Activated B cell treated with CpG ODN at 0.5 μM for 24 hours (primary cell): ENCODE data around the gene GGCX. TPM values are rescaled to one million over a fixed set of nuclear protein-coding genes. Genes with fewer than 3 reads are reported as not detected.

ENCODE experiments used
- ATAC-seq: fragments of 200-7000 bp; cut with Tn5 transposase; one replicate; pipeline ENCODE4 v1.10.0; 2021; ENCODE audit warnings: low read depth, mild to moderate bottlenecking, moderate library complexity
- CTCF ChIA-PET: fragments of 350-600 bp; sonication (Branson Sonifier 250); formaldehyde crosslinking; loops from one replicate; lab custom pipeline; 2021; ENCODE audit warnings: antibody characterized with exemption; lab: Charles Lee
- POLR2A ChIA-PET: fragments of 350-600 bp; sonication (Branson Sonifier 250); formaldehyde crosslinking; loops from one replicate; lab custom pipeline; 2021; ENCODE audit warnings: antibody characterized with exemption; lab: Charles Lee
- DNase-seq: peaks from one replicate; pipeline ENCODE4 v3.0.0; 2022
- H3K27ac Mint-ChIP-seq: one replicate; pipeline ENCODE4 v1.8.0; 2020; ENCODE audit warnings: mixed read lengths
- H3K27me3 Mint-ChIP-seq: one replicate; pipeline ENCODE4 v1.8.0; 2021; ENCODE audit warnings: mixed read lengths
- H3K36me3 Mint-ChIP-seq: one replicate; pipeline ENCODE4 v1.8.0; 2021; ENCODE audit warnings: low read depth, mixed read lengths
- H3K4me1 Mint-ChIP-seq: one replicate; pipeline ENCODE4 v1.8.0; 2021; ENCODE audit warnings: mixed read lengths
- H3K4me3 Mint-ChIP-seq: one replicate; pipeline ENCODE4 v1.8.0; 2020; ENCODE audit warnings: mild to moderate bottlenecking, mixed read lengths
- H3K9me3 Mint-ChIP-seq: one replicate; pipeline ENCODE4 v1.8.0; 2020; ENCODE audit warnings: mixed read lengths
- intact Hi-C: fragments of 100-400 bp; cut with micrococcal nuclease; formaldehyde crosslinking; loops from one replicate; pipeline ENCODE4 v1.15.1; 2024
- total RNA-seq: library from RNA; stranded (reverse); gene quantifications from 2 replicates; pipeline ENCODE4 v1.2.3, GENCODE V29; 2022
- TF ChIP-seq, protein P1 (sequence below): fragments of 200-600 bp; IDR thresholded peaks from one replicate; pipeline ENCODE4 v1.8.0; 2022; ENCODE audit warnings: antibody characterized with exemption, mild to moderate bottlenecking

Gene GGCX
- total RNA-seq, 1 donor from 2014 or later: 30.7 TPM

DNA sequence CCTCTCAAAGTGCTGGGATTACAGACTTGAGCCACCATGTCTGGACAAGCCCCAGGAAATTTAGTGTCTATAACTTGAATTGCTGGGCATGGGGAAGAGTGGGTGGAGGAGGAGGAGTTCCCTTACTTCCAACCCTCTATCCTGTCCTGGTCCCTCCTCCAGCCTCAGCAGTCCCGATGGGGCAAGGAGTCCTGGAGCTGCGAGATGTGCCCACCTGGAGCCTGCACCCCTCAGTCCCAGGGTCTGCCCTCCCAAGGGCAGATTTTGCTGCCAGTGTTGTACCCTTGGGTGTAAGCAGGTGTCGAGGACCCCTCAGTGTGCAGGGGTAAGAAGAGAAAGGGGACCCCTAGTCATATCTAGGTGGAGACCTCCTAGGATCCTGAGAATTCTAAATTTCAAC, 18.9 kb upstream of the GGCX start:
- H3K9me3 Mint-ChIP-seq: no peaks in the 10 kb centered on the region
- no peak overlapping the region for H3K4me3 Mint-ChIP-seq
- TF ChIP-seq, protein P1, sequence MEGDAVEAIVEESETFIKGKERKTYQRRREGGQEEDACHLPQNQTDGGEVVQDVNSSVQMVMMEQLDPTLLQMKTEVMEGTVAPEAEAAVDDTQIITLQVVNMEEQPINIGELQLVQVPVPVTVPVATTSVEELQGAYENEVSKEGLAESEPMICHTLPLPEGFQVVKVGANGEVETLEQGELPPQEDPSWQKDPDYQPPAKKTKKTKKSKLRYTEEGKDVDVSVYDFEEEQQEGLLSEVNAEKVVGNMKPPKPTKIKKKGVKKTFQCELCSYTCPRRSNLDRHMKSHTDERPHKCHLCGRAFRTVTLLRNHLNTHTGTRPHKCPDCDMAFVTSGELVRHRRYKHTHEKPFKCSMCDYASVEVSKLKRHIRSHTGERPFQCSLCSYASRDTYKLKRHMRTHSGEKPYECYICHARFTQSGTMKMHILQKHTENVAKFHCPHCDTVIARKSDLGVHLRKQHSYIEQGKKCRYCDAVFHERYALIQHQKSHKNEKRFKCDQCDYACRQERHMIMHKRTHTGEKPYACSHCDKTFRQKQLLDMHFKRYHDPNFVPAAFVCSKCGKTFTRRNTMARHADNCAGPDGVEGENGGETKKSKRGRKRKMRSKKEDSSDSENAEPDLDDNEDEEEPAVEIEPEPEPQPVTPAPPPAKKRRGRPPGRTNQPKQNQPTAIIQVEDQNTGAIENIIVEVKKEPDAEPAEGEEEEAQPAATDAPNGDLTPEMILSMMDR: no peak
- CTCF ChIA-PET: no interaction called here
- ATAC-seq: no peak
- H3K27ac Mint-ChIP-seq: peak overlapping the region; percentile 41
- no peaks in the 10 kb centered on the region for H3K27me3 Mint-ChIP-seq
- intact Hi-C loops: no loop called here
- POLR2A ChIA-PET: interaction anchor here (0.6 to 4.9 kb wide), 5 partner anchors 8 to 253 kb away, joined by 3 to 45 read pairs (median 6); partner anchors contain the start of genes MAT2A, RNF181 and TGOLN2
- peaks cover 27% of the 10 kb centered on the region for H3K36me3 Mint-ChIP-seq
- peaks cover 52% of the 10 kb centered on the region for H3K4me1 Mint-ChIP-seq
- DNase-seq: no peak

DNA sequence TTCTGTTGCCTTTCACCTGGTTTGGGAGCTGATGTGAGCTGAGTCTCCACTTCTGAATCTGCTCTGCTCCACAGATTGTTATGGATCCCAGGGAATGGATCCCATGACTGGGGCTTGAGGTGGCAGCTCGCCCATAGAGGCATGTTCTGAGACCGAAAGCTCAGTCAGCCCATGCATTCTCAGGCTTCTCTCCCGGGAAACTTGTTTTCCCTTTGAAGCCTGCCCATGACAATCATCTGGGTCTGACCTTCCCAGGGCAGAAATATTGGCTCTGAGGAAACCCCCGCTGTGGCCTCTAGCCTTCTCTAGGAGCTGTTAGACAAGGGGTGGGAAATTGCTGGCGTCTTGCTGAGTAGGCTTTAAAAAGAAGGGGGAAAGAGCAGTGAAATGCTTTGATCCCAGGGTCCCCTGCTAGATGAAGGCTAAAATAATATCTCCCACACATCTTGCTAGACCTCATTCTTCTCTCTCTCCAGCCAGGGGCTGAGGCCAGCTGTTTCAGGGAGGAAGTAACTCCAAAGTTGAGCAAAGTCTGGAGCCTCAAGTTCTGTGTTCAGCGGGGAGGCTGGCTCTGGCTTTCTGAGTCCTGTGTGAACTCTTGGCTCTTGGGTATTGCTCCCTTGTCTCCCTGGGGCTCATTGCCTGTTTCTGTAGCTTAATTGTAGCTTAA, 18.1 kb upstream of the GGCX start:
- intact Hi-C loops: no loop called here
- H3K36me3 Mint-ChIP-seq: peaks cover 27% of the 10 kb centered on the region

DNA sequence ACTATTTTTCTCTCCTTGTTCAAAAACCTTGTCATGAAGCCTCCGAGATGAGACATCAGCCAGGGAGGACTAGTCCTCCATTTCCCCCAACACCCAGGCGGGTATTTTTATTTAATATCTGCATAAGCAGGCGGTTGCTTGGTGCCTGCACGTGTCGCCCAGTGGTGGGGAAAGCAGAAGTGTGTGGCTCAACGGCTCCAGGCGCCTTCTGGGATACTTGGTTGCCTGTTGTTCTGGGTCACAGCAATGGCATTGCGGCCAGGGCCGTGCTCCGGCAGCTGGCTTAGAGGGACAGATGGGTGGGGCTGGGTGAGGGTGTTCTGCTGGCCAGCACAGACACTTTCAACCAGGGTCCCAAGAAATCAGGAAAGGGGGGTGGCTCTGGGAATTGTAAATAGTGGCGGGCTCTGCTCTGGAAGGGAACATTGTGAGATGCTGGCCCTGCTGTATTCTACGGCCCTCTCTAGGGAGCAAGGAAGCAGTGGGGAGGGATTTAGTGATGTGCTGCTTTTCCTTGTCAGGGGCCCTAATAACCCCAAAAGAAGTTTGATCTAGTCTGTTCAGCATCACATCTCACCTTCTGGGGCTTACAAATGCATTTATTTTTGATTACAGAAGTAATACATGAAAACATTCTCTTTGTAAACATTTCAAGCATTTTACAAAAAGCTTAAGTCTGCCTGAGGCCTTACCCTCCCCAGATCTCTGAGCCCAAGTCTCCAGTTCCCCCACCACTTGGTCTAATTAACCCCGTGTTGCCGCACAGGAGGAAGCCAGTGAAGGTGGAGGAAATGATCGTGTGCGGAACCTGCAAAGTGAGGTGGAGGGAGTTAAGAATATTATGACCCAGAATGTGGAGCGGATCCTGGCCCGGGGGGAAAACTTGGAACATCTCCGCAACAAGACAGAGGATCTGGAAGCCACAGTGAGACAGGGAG, 17.2 kb upstream of the GGCX start:
- Mint-ChIP-seq H3K27ac (peak overlapping the region; percentile 93), H3K36me3 (peaks cover 26% of the 10 kb centered on the region), H3K4me1 (peaks cover 39% of the 10 kb centered on the region), H3K9me3 (no peaks in the 10 kb centered on the region), H3K27me3 (no peaks in the 10 kb centered on the region), H3K4me3 (peak overlapping the region; percentile 94)
- POLR2A ChIA-PET: interaction anchor here (0.6 to 4.9 kb wide), 16 partner anchors 9 to 224 kb away, joined by 3 to 45 read pairs (median 6); partner anchors contain the start of genes C2orf68, ELMOD3, GGCX and MAT2A
- DNase-seq: peak; percentile 41
- TF ChIP-seq, protein P1: no peak
- CTCF ChIA-PET: no interaction called here
- intact Hi-C loops: loop anchor here (1.0 kb wide), 2 partner anchors 9 to 24 kb away; partner anchors contain the start of gene TMEM150A
- peak; percentile 76 for ATAC-seq

More for the DNA sequence above, 18.1 kb upstream of the GGCX start:
- ChIA-PET CTCF (no interaction called here), POLR2A (interaction anchor here (0.8 to 4.9 kb wide), 8 partner anchors 9 to 252 kb away, joined by 4 to 45 read pairs (median 6); partner anchors contain the start of genes ELMOD3, MAT2A, RETSAT and RNF181)
- Mint-ChIP-seq H3K27me3 (no peaks in the 10 kb centered on the region), H3K4me1 (peaks cover 45% of the 10 kb centered on the region), H3K4me3 (peak overlapping the region; percentile 94), H3K9me3 (no peaks in the 10 kb centered on the region), H3K27ac (peak overlapping the region; percentile 93)
- TF ChIP-seq, protein P1: no peak
- ATAC-seq: no peak
- no peak for DNase-seq

DNA sequence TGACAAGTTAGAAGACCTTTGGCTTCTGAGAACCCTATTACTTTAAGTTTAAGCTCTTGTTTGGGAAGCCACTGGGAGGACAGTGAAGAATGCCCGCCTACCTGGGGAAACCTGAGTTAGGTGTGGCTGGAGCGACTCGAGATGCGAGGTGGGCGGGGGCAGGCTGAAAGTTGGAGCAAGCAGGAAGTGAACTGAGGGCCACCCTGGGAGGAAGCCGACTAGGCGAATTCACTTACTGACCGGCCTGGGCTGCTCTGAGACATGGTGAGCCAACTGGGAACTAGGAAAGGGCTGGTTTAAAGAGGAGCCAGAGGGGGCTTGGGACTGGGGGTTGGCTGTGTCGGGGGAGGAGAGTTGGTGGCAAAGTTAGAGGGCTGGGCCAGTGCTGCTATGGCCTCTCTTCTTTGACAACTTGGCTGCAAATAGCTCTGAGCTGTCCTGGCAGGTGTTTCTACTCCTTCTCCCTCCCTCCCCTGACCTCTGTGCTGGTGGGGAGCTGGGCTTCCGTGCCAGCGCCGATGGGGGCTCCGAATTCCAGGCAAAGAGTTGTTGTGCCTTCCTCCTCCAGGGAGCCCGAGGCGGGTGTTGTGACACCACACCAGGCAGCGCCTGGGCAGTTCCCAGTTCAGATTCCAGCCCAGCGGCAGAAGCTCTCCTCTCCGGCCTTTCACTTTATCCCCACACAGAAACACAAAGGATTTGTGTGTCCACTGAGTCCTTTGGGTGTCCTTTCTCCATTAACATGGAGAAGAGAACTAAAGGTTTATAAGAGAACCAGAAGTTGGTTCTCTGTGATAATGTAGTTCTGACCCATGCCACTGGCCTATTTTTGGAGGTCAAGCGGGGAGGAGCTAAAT, 16.3 kb upstream of the GGCX start, which contains the start of gene VAMP8:
Gene VAMP8, plus strand, starts transcription at position 201 of the 857 bp plus-strand sequence. Its CDS starts 61 bp downstream, at position 262.
- ATAC-seq (peak; percentile 76), DNase-seq (peak; percentile 56)
- Mint-ChIP-seq H3K9me3 (no peaks in the 10 kb centered on the region), H3K27ac (peak within 1 kb of the TSS; percentile 93), H3K4me1 (peaks cover 37% of the 10 kb centered on the region), H3K4me3 (peak within 1 kb of the TSS; percentile 94), H3K36me3 (peaks cover 23% of the 10 kb centered on the region), H3K27me3 (no peaks in the 10 kb centered on the region)
- intact Hi-C loops: loop anchor here (1.0 to 2.0 kb wide), 5 partner anchors 10 to 39 kb away; partner anchors contain the start of genes GGCX, RNF181, TMEM150A and USP39
- POLR2A ChIA-PET: interaction anchor here (0.6 to 4.9 kb wide), 14 partner anchors 10 to 223 kb away, joined by 3 to 45 read pairs (median 6); partner anchors contain the start of genes C2orf68, ELMOD3, GGCX and MAT2A
- TF ChIP-seq, protein P1: no peak
- CTCF ChIA-PET: no interaction called here
